Measurements from ENCODE around the gene ACAP1.

ACAP1 gene

GRCh38 chr17:7311110-7311705 lies 25.1 kb upstream of the ACAP1 start:
- peaks cover 68% of the 10 kb centered on the region for H3K79me2 ChIP-seq (ENCODE audit: control insufficient read depth, low read length)
- no peak overlapping the region for H3K27ac ChIP-seq (ENCODE audit: low read depth, low read length)
- H3K36me3 ChIP-seq (ENCODE audit: control insufficient read depth, low read length), result peaks cover 81% of the 10 kb centered on the region
- peaks cover 34% of the 10 kb centered on the region for H4K20me1 ChIP-seq (ENCODE audit: control insufficient read depth, insufficient read depth, low read depth, low read length)
- H3F3A ChIP-seq (ENCODE audit: control insufficient read depth, insufficient read depth), result peaks cover 67% of the 10 kb centered on the region
- no peaks in the 10 kb centered on the region for H3K9me2 ChIP-seq (replicated peaks; ENCODE audit: control insufficient read depth, low read length)
- TF ChIP-seq EZH2phosphoT487 (IDR thresholded peaks at IDR 0.05; ENCODE audit: borderline replicate concordance, low read length) (no peak), CTCF (IDR thresholded peaks at IDR 0.05; ENCODE audit: low read depth, low read length, poor library complexity, severe bottlenecking) (no peak)
- H3K9me3 ChIP-seq (ENCODE audit: control insufficient read depth, insufficient read depth, low read length), result no peaks in the 10 kb centered on the region
- peak overlapping the region; percentile 73; the same call in 1 of the 2 replicates for H3K4me2 ChIP-seq (ENCODE audit: low read length)
- no peaks in the 10 kb centered on the region for H3K27me3 ChIP-seq (ENCODE audit: control insufficient read depth, low read length)
- H3K4me3 ChIP-seq (ENCODE audit: low read length), result no peak overlapping the region
- peaks cover 58% of the 10 kb centered on the region for H3K4me1 ChIP-seq (ENCODE audit: control insufficient read depth, low read length)

- H3K27me3 ChIP-seq (ENCODE audit: control insufficient read depth, low read length), result no peaks in the 10 kb centered on the region
- peaks cover 66% of the 10 kb centered on the region for H3K79me2 ChIP-seq (ENCODE audit: control insufficient read depth, low read length)
- H3K36me3 ChIP-seq (ENCODE audit: control insufficient read depth, low read length), result peaks cover 86% of the 10 kb centered on the region
- H3K9me2 ChIP-seq (replicated peaks; ENCODE audit: control insufficient read depth, low read length), result no peaks in the 10 kb centered on the region
- peak overlapping the region; percentile 73; the same call in 1 of the 2 replicates for H3K27ac ChIP-seq (ENCODE audit: low read depth, low read length)
- peaks cover 71% of the 10 kb centered on the region for H3F3A ChIP-seq (ENCODE audit: control insufficient read depth, insufficient read depth)
- TF ChIP-seq EZH2phosphoT487 (IDR thresholded peaks at IDR 0.05; ENCODE audit: borderline replicate concordance, low read length) (no peak), CTCF (IDR thresholded peaks at IDR 0.05; ENCODE audit: low read depth, low read length, poor library complexity, severe bottlenecking) (no peak)
- H3K4me2 ChIP-seq (ENCODE audit: low read length), result peak overlapping the region; percentile 98
- H3K4me1 ChIP-seq (ENCODE audit: control insufficient read depth, low read length), result peaks cover 58% of the 10 kb centered on the region
- peaks cover 34% of the 10 kb centered on the region for H4K20me1 ChIP-seq (ENCODE audit: control insufficient read depth, insufficient read depth, low read depth, low read length)
- H3K9me3 ChIP-seq (ENCODE audit: control insufficient read depth, insufficient read depth, low read length), result no peaks in the 10 kb centered on the region
- peak overlapping the region; percentile 85 for H3K4me3 ChIP-seq (ENCODE audit: low read length)
Measured at GRCh38 chr17:7312432-7313087, 23.8 kb upstream of the ACAP1 start.

- Histone ChIP-seq H3K4me2 (ENCODE audit: low read length) (peak overlapping the region; percentile 98), H3K27ac (ENCODE audit: low read depth, low read length) (peak overlapping the region; percentile 73), H3K4me3 (ENCODE audit: low read length) (peak overlapping the region; percentile 85), H3K9me3 (ENCODE audit: control insufficient read depth, insufficient read depth, low read length) (no peaks in the 10 kb centered on the region), H3K9me2 (replicated peaks; ENCODE audit: control insufficient read depth, low read length) (no peaks in the 10 kb centered on the region), H3K79me2 (ENCODE audit: control insufficient read depth, low read length) (peaks cover 59% of the 10 kb centered on the region), H3F3A (ENCODE audit: control insufficient read depth, insufficient read depth) (peaks cover 72% of the 10 kb centered on the region), H3K4me1 (ENCODE audit: control insufficient read depth, low read length) (peaks cover 58% of the 10 kb centered on the region), H3K36me3 (ENCODE audit: control insufficient read depth, low read length) (peaks cover 86% of the 10 kb centered on the region), H4K20me1 (ENCODE audit: control insufficient read depth, insufficient read depth, low read depth, low read length) (peaks cover 34% of the 10 kb centered on the region), H3K27me3 (ENCODE audit: control insufficient read depth, low read length) (no peaks in the 10 kb centered on the region)
- TF ChIP-seq CTCF (IDR thresholded peaks at IDR 0.05; ENCODE audit: low read depth, low read length, poor library complexity, severe bottlenecking) (peak; percentile 24), EZH2phosphoT487 (IDR thresholded peaks at IDR 0.05; ENCODE audit: borderline replicate concordance, low read length) (no peak)
Measured at GRCh38 chr17:7313088-7313889, 23.0 kb upstream of the ACAP1 start.

Measured in DOHH2 (cell line).